HG03097 (cell line): ENCODE data around the gene CDK19.

Source experiments
- ATAC-seq: cut with Tn5 transposase; IDR thresholded peaks from one replicate; pipeline ENCODE4 v1.9.1; 2021; ENCODE audit not compliant: unreplicated experiment, low FRiP score

CDK19 gene

DNA sequence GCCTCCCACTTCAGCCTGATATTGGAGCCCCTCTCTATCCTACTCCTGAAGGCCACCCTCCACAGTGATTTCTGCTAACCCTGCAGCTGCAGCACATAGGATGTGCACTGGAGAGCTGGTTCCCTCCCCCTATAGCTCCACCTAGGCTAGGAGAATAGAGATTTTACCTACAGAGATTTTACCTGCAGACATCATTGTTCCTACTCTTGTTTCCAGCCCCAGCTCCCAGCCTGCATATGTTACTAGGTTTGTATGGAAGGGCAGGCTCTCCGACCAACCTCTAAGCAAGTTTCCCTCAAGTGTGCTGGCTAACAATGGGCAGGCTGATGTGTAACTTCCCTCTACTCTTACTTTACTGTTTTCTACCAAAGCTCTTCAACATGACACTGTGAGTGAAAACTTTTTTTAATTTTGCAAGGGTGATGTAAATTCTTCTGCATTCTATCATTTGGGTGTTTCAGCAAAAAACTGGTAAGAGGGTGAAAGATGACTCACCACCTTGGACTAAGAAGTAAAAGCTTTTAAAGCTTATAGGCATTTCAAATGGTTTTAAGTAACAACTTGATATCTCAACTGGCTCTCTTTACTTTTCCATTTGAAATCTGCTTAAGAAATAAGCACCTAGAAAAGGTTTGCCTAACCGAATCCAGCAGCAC, 106.8 kb downstream of the CDK19 start:
- no peak for ATAC-seq

DNA sequence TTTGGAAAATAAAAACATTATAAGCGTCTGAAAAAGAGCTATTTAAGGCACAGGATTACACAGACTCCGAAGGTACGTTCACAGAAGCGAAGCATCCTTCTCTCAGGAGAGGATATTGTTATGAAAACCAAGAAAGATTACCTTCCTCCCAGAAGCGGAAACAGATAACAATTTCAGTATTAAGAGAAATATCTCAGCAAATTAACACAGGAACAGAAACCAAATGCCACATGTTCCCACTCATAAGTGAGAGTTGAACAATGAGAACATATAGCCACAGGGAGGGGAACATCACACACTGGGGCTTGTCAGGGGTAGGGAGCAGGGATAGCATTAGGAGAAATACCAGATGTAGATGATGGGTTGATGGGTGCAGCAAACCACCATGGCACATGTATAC, 109.7 kb downstream of the CDK19 start:
- no peak for ATAC-seq

DNA sequence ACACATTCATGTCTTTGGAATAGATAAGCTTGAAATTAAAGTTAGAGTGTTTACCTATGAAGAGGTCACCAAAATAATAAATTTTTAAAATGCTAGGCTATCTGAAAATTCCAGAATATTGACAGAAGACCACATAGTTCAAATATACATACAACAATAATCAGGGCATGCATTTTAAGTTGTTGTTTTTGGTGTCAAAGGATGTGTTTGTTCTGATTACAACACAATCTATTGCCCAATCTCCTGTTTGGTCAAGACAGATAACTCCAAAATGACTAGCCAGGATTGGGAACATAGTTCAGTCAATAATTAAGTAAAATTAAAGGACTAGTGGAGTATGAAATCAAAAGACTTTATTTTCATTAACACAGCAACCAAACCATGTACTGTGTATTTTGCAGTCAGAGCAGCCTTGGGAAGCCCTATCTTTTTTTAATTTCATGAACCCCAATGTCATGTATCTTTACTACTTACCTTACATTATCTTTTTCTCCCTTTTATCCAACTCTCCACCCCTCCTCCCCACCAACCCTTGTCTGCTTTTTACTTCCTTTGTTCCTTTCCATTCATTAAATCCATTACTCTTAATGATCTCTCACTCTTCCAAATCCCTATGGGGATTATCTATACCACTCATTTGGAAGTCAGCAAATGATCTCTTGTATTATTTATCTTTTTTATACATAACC, 111.2 kb downstream of the CDK19 start:
- no peak for ATAC-seq

DNA sequence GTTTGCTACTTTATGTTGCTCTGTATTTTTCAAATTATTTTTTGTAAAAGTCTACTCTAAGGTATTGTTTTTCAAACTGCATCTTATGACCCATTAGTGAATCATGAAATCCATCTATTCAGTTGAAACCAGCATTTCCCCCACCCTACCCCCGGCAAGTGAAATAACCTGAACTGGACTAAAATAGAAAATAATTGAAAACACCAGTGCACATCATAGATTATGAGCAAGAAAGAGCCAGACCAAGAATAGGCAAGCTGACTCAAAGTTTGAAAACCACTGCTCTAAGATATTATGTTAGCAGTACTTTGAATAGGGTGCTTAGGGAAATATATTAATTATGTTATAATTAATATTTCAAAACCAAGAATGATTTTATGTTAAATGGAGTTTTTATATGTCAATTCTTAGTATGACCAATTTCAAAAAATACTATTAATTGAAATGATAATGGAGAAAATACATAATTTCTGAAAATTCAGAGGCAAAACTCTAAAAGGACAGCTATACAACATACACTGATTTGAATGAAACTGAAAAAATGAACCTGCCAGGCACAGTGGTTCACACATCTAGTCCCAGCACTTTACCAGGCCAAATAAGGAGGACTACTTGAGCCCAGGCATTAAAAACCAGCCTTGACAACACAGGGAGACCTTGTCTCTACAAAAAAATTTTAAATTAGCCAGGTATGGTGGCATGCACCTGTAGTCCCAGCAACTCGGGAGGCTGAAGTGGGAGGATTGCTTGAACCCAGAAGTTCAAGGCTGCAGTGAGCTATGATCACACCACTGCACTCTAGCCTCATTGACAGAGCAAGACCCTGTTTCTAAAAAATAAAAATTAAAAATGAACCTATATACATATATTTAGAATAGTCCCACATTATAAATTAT, 112.0 kb downstream of the CDK19 start:
- ATAC-seq, result no peak

DNA sequence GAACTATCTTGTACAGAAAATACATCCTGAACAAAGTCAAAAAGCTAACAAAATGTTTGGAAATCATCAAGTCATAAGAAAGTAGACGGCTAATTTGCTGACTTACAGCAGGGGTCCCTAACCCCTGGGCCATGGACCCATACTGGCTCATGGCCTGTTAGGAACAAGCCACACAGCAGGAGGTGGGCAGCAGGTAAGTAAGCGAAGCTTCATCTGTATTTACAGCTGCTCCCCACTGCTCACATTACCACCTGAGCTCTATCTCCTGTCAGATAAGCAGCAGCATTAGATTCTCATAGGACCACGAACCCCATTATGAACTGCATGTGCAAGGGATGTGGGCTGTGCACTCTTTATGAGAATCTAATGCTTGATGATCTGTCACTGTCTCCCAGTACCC, 115.5 kb downstream of the CDK19 start:
- no peak for ATAC-seq

DNA sequence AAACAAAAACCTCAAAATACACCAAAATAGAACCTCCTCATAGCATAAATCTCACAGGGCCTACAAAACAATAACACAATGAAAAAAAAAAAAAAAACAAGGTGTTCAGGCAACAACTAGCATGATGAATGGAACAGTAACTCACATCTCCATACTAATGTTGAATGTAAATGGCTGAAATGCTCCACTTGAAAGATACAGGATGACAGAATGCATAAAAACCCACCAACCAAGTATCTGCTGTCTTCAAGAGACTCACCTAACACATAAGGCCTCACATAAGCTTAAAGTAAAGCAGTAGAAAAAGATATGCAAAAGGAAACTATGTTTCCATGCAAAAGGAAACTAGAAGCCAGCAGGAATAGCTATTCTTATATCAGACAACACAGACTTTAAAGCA, 121.3 kb downstream of the CDK19 start:
- ATAC-seq, result no peak

DNA sequence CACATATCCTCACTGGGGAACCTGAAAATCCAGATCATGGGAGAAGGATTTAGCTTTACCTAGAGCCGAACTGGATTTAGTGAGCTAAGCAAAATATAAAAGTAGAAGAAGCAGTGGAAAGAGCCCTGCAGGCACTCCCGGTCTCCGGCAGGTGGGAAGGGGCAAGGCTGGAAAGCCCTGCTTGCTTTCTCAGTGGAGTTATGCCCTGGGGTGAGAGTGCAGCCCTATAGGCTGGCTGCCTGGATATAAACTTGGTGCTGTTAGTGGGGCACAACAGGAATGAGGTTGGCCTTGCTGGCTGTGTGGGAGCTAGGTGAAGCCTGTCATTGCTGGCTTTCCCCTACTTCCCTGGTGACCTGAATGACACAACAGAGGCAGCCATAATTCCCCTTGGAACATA, 122.0 kb downstream of the CDK19 start:
- no peak for ATAC-seq

DNA sequence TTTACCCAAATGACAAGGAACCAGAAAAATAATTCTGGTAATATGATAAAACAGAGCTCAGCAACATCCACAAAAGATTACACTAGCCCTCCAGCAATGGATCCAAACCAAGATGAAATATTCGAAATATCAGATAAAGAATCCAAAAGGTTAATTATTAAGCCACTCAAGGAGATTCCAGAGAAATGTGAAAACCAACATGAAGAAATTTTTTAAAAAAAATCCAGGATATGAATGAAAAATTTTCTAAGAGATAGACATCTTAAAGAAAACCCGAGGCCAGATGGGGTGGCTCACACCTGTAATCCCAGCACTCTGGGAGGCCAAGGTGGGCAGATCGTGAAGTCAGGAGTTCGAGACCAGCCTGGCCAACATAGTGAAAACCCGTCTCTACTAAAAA, 124.4 kb downstream of the CDK19 start:
- no peak for ATAC-seq

DNA sequence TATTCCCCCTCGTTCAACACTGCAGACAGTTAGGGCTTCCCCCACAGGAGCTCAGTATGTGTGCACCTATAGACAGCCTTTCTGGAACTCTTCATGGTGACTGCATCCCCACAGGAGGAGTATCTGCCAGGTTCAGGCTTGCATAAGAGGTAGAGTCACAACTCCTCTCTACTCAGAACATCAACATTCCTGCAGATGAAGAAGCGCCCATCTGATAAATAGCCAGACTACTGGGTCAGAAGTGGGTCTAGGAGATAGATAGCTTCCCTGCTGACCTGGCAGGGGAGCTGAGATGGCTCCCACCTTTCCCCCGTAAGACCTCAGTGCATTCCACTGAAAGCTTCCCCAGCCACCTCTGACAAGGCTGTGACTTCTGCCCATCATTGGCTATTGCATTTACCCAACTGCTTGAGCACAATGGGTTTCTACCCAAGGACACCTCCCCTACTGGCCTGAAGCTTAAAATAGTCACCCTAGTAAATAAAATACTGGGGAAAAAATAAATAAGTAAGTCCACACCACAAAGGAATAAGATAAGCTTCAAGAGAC, 125.1 kb downstream of the CDK19 start:
- ATAC-seq, result no peak

DNA sequence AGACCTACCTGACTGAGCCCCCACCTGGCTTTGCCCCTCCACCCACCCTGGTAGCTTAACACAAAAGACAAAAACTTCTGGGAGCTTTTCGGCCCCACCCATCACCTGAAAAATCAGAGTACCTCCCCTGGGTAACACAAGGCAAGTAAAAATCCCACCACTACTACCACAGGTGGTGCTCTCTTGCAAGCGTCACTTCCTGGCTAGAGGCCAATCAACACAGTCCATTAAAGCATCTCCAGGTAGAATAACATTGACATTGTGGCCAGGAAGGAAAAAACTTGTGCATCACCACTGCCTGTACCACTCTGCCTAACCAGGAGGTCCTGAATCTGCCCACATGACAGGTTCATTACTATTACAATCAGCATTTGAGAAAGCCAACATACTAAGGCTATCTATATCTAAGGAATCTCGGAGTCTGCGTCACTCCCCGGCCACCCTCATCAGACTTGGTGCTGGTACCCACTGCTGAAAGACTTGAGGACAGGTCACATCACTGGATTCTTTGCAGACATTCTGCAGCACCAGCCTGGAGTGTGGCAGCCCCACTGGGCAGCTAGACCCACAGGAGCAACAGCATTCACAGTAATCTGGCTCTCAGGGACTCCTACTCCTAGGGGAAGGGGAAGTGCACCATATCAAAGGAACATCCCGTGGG, 125.9 kb downstream of the CDK19 start:
- no peak for ATAC-seq

DNA sequence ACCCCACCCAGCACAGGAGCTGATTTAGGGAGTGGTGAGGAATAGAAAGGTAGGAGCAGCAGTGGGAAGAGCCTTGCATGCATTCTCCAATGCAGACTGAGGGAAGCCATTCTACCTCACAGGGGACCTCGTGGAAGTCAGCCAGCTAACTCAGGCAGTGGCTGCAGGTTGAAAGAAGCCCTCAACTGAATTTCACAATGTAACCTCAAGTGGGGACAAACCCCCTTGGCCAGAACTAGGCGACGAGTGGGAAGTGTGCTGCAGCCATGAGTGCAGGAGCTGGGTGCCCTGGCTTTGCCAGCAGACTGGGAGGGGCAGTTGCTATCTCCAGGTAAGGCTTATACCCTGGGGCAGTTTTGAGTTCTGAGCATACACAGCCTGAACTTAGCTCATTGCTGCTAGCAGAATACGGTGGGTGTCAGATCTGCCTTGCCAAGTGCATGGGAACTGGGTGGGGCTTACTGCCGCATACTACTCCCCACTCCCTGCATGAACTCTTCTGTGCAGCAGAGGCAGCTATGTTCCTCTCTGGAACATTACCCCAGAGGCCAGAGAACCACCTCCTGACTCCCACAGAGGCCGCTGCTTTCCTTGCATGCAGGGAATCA, 126.5 kb downstream of the CDK19 start:
- ATAC-seq, result no peak

DNA sequence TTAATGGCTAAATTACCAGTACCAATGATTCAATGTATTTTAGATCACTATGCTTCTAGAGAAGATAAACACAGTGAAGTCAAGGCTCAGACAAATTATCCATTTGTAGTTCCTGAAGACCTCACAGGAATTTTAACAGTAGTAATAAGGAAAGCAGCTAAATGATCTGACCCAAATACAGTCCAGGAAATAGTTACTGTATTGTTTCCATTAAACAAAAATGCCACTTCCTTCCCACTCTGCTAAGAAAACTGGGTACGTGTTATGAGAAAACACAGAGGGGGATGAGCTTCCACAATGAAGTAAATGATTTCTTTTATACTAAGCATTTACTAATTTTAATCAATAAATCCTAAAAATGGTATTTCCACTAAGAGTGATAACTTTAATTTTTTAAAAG, 127.9 kb downstream of the CDK19 start:
- ATAC-seq, result no peak

DNA sequence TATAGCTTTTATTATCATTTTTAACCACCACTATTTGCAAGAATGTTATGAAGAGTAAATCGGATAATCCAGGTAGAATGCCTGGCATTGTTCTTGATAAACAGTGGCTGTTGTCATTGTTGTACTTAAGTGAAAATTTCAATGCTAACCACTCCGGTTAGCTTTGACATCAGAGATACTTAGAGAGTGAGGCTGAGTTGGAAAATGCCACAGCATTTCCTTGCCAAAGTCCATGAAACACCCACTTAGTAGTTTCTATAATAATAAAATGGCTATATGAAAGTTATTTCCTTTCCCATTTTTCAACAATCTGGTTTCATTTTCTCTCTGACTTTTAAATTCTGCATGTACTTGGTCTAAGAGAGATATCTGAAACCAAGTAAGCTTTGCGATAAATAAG, 132.0 kb downstream of the CDK19 start:
- no peak for ATAC-seq

DNA sequence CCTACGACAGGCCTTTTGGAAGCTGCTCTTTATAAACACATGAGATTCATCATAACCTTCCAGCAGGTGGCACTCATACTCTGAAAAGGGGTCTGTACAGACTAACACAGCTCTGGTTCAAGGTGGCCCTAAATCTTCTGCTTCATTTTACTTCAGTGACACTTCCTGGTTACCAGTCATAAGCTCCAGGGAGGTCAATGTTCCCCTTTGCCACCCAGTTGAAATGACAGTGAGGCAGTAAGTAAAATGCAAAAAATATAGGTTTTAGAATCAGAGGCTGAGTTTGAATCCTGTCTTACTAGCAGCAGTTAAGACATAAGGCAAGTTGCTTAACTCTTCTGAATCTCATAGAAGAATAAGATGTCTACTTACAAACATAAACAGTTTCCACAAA, 132.8 kb downstream of the CDK19 start:
- ATAC-seq, result peak; percentile 88

DNA sequence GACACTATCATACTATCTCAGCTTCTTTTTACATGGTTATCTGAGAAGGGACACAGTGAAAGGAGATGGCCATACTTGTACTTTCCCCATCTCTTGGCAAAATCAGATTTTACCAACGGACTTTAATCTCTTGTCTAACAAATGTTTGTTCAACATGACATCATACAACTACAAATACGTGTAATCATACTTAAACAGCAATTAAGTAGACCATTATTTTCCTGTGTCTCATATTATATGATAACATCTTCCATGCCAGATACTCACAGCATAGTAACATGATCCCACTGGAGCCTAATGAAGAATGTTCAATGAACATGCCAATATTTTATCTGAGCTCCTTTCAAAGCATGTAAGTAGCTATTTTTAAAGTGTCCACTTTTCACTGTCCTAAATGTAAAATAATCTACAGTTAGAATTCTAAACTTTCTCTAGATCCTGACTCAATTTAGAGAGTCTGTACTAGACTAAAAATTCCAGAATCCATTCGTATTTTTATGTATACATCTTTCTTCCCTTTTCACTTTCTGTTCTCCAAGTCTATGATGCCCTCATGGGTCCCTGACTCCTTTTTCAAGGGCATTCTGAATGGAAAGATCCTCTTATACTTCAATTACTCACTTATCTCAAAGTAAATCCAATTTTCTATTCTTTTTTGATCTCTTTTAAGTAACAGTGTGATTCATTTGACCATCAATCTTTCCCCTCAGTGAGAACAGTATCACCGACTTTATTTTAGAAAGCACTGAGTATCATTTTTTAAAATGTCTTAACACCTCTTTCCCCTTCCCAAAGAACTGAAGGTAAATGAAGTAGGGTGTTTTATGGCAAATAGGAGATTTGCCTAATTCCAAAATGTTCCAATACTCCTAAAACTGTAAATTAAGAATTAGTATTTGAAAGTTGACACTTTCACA, 133.5 kb downstream of the CDK19 start:
- ATAC-seq, result no peak

DNA sequence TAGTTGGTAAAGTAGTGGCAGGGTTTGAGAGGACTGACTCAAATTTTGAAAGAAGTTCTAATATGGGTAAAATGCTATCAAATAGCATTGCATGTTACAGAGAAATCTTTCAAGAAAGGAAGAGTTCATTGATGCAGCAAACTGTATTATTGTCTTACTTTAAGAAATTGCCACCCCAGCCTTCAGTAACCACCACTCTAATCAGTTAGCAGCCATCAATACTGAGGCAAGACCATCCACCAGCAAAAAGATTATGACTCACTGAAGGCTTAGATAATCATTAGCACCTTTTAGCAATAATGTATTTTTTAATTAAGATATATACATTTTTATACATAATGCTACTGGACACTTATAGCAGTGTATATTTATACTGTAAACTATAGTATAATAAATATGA, 138.9 kb downstream of the CDK19 start:
- no peak for ATAC-seq

DNA sequence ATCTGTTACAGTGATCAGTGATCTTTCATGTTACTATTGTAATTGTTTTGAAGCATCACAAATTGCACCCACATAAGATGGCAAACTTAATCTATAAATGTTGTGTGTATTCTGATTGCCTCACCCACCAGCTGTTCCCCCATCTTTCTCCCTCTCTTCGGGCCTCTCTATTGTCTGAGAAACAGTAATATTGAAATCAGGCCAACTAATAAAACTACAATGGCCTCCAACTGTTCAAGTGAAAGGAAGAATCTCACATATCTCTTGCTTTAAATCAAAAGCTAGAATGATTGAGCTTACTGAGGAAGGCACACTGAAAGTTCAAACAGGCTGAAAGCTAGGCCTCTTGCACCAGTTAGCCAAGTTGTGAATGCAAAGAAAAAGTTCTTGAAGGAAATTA, 141.2 kb downstream of the CDK19 start:
- ATAC-seq, result no peak

DNA sequence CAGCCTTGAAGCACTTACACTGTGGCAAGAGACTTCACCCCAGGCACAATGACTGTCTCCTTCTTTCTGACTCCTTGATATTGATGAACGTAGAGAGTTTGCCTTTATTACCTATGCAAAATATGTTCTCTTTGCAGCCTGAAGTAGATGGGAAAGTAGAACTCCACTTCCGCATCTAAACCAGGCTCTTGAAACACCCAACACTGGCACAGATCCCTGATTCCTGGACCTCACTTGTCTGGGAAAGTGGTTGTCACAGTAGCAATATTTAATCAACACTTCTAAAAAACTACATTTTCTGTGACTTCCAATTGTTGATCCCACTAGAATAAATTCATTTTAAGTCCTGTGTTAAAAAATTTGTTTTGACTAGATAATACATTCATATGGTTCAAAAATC, 143.1 kb downstream of the CDK19 start:
- no peak for ATAC-seq

DNA sequence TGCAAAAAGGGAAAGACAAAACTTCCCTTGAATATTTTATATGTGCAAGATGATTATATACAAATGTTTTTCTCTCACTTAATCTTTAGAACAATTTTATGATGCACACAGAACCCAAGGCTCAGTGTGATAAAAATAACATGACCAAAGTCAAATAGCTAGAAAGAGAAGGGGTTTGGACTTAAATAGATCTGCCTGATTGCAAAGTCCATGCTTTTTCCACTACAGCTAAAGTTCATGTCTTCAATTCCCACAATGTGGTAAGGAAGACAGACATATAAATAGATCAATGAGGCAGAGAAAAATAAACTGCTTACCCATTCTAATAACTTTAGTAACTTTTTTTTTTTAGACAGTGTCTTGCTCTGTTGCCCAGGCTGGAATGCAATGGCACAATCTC, 143.8 kb downstream of the CDK19 start:
- no peak for ATAC-seq
